Neuronal stem cell (in vitro differentiated cells): Measurements from ENCODE around the gene TUBGCP3.

Experiments
- DNase-seq: peaks from one replicate; pipeline ENCODE4 v3.0.0-alpha.2; 2013; ENCODE audit warnings: low spot score
- H2AFZ ChIP-seq: one replicate; pipeline ENCODE4 v1.6.1; 2013; ENCODE audit warnings: mild to moderate bottlenecking, low read length, inconsistent platforms
- H2AK5ac ChIP-seq: 2 replicates; pipeline ENCODE4 v1.6.1; 2013; ENCODE audit warnings: low read depth, mild to moderate bottlenecking, inconsistent platforms, low read length, moderate library complexity, mixed read lengths
- H2BK120ac ChIP-seq: 2 replicates; pipeline ENCODE4 v1.6.1; 2013; ENCODE audit warnings: low read depth, mild to moderate bottlenecking, inconsistent platforms, low read length, moderate library complexity, mixed read lengths
- H2BK12ac ChIP-seq: one replicate; pipeline ENCODE4 v1.6.1; 2013; ENCODE audit warnings: low read length, inconsistent platforms
- H2BK15ac ChIP-seq: 2 replicates; pipeline ENCODE4 v1.6.1; 2013; ENCODE audit warnings: mild to moderate bottlenecking, low read length, inconsistent platforms, mixed read lengths
- H2BK5ac ChIP-seq: one replicate; pipeline ENCODE4 v1.6.1; 2013; ENCODE audit warnings: inconsistent platforms, mild to moderate bottlenecking, low read length, moderate library complexity
- H3K14ac ChIP-seq: one replicate; pipeline ENCODE4 v1.6.1; 2013; ENCODE audit warnings: low read length, inconsistent platforms
- H3K18ac ChIP-seq: 2 replicates; pipeline ENCODE4 v1.6.1; 2013; ENCODE audit warnings: low read length, inconsistent platforms
- H3K23ac ChIP-seq: 2 replicates; pipeline ENCODE4 v1.6.1; 2013; ENCODE audit warnings: low read depth, mild to moderate bottlenecking, mixed read lengths, low read length, inconsistent platforms; ENCODE audit not compliant: poor library complexity
- H3K27ac ChIP-seq: replicated peaks from 3 replicates; pipeline ENCODE4 v1.5.1; 2013; ENCODE audit warnings: low read length, inconsistent platforms
- H3K27me3 ChIP-seq, 3 experiments: 2 replicates each; pipeline ENCODE4 v1.6.1; 2013; ENCODE audit warnings: low read length in 3 of 3, mild to moderate bottlenecking in 2 of 3, inconsistent platforms in 1 of 3, low read depth in 1 of 3, mixed read lengths in 1 of 3, moderate library complexity in 1 of 3; ENCODE audit not compliant: control insufficient read depth in 3 of 3, insufficient read depth in 3 of 3
- H3K36me3 ChIP-seq, 2 donors: replicated peaks in 1 of 2; 2 replicates each; pipeline ENCODE4 v1.6.1; 2013; ENCODE audit warnings: low read length in 2 of 2; ENCODE audit not compliant: control insufficient read depth in 2 of 2, insufficient read depth in 2 of 2
- H3K4ac ChIP-seq: 2 replicates; pipeline ENCODE4 v1.6.1; 2013; ENCODE audit warnings: inconsistent platforms, mild to moderate bottlenecking, low read length, moderate library complexity
- H3K4me1 ChIP-seq, 2 donors: 1 replicate in 1 of 2; 2 replicates in 1 of 2; pipeline ENCODE4 v1.6.1; 2013; ENCODE audit warnings: low read length in 2 of 2, low read depth in 1 of 2; ENCODE audit not compliant: control insufficient read depth in 2 of 2, insufficient read depth in 1 of 2
- H3K4me2 ChIP-seq: one replicate; pipeline ENCODE4 v1.6.1; 2013; ENCODE audit warnings: mild to moderate bottlenecking, low read length, inconsistent platforms; ENCODE audit not compliant: insufficient read depth, poor library complexity, severe bottlenecking
- H3K4me3 ChIP-seq, 2 donors: 2 replicates each; pipeline ENCODE4 v1.5.1; 2013; ENCODE audit warnings: low read length in 2 of 2, mild to moderate bottlenecking in 2 of 2, inconsistent platforms in 1 of 2, moderate library complexity in 1 of 2
- H3K79me1 ChIP-seq: one replicate; pipeline ENCODE4 v1.6.1; 2013; ENCODE audit warnings: low read depth, mild to moderate bottlenecking, inconsistent platforms, low read length, moderate library complexity
- H3K9ac ChIP-seq: one replicate; pipeline ENCODE4 v1.6.1; 2013; ENCODE audit warnings: mild to moderate bottlenecking, low read depth, low read length, inconsistent platforms; ENCODE audit not compliant: poor library complexity
- H3K9me3 ChIP-seq, 2 donors: replicated peaks in 1 of 2; 2 replicates each; pipeline versions ENCODE3 to v1.6.1; 2013; ENCODE audit warnings: low read length in 2 of 2, mild to moderate bottlenecking in 2 of 2, inconsistent platforms in 1 of 2, low read depth in 1 of 2, mixed read lengths in 1 of 2, moderate library complexity in 1 of 2; ENCODE audit not compliant: control insufficient read depth in 2 of 2, insufficient read depth in 1 of 2
- H4K8ac ChIP-seq: one replicate; pipeline ENCODE4 v1.6.1; 2013; ENCODE audit warnings: low read depth, mild to moderate bottlenecking, inconsistent platforms, low read length, moderate library complexity
- H4K91ac ChIP-seq: one replicate; pipeline ENCODE4 v1.6.1; 2013; ENCODE audit warnings: low read length, low read depth, mild to moderate bottlenecking, inconsistent platforms; ENCODE audit not compliant: poor library complexity
- WGBS, 2 donors: extraction: QIAGEN DNeasy Blood & Tissue Kit; methylation state at CpG; one replicate each; pipeline ENCODE4 v1.1.7; 2013; ENCODE audit warnings: missing lambda C conversion rate in 2 of 2, mixed read lengths in 1 of 2; ENCODE audit not compliant: insufficient read length in 2 of 2, insufficient replicate concordance in 1 of 2; ENCODE audit errors: extremely low coverage in 2 of 2; 5-methylcytosine and 5-hydroxymethylcytosine counted together

The TUBGCP3 gene

GRCh38 chr13:112561478-112561877 is 26.5 kb downstream of the TUBGCP3 start:
- no peak overlapping the region for H2BK12ac ChIP-seq
- H3K9ac ChIP-seq = peak overlapping the region; percentile 12
- no peak overlapping the region for H4K8ac ChIP-seq
- no peak overlapping the region for H2BK15ac ChIP-seq
- H2AK5ac ChIP-seq = no peak overlapping the region
- WGBS, 2 donors = no CpG with 5 or more reads among the region's 10 CpGs
- no peak overlapping the region for H3K27ac ChIP-seq
- H3K14ac ChIP-seq = no peak overlapping the region
- H3K4ac ChIP-seq = no peak overlapping the region
- no peak for DNase-seq
- H3K18ac ChIP-seq = no peak overlapping the region
- peaks cover 19 to 93% of the 10 kb centered on the region in 2 donors for H3K36me3 ChIP-seq
- peaks cover 18% of the 10 kb centered on the region for H3K79me1 ChIP-seq
- no peak overlapping the region for H3K4me3 ChIP-seq
- no peak overlapping the region for H4K91ac ChIP-seq
- H3K4me1 ChIP-seq = no peaks in the 10 kb centered on the region
- H3K27me3 ChIP-seq = no peaks in the 10 kb centered on the region
- no peak overlapping the region for H2AFZ ChIP-seq
- H2BK120ac ChIP-seq = no peak overlapping the region
- H3K9me3 ChIP-seq = no peaks in the 10 kb centered on the region
- no peak overlapping the region for H3K23ac ChIP-seq
- no peak overlapping the region for H2BK5ac ChIP-seq
- no peak overlapping the region for H3K4me2 ChIP-seq

GRCh38 chr13:112558696-112559418 is 29.1 kb downstream of the TUBGCP3 start:
- no CpG with 5 or more reads among the region's 10 CpGs for WGBS, 2 donors
- no peak overlapping the region for H4K8ac ChIP-seq
- no peak overlapping the region for H3K27ac ChIP-seq
- no peak overlapping the region for H2BK15ac ChIP-seq
- no peak overlapping the region for H2AK5ac ChIP-seq
- H3K36me3 ChIP-seq = peaks cover 34 to 93% of the 10 kb centered on the region in 2 donors
- no peak overlapping the region for H3K4me3 ChIP-seq
- H2BK12ac ChIP-seq = no peak overlapping the region
- peaks cover 18% of the 10 kb centered on the region for H3K79me1 ChIP-seq
- H3K4me1 ChIP-seq = no peaks in the 10 kb centered on the region
- H4K91ac ChIP-seq = no peak overlapping the region
- H3K23ac ChIP-seq = no peak overlapping the region
- H3K4ac ChIP-seq = no peak overlapping the region
- no peak overlapping the region for H3K14ac ChIP-seq
- H3K4me2 ChIP-seq = no peak overlapping the region
- no peak overlapping the region for H2BK120ac ChIP-seq
- H3K9me3 ChIP-seq = no peaks in the 10 kb centered on the region
- H2AFZ ChIP-seq = no peak overlapping the region
- H3K27me3 ChIP-seq = no peaks in the 10 kb centered on the region
- H2BK5ac ChIP-seq = no peak overlapping the region
- H3K18ac ChIP-seq = no peak overlapping the region
- no peak overlapping the region for H3K9ac ChIP-seq
- no peak for DNase-seq

- 100% methylated on average over 1 of the region's 5 CpGs for WGBS, 2 donors
- H2BK120ac ChIP-seq = no peak overlapping the region
Observed at GRCh38 chr13:112556600-112556999, 31.4 kb downstream of the TUBGCP3 start.

GRCh38 chr13:112554214-112554850 is 33.6 kb downstream of the TUBGCP3 start:
- H3K79me1 ChIP-seq = no peaks in the 10 kb centered on the region

More at GRCh38 chr13:112556600-112556999, 31.4 kb downstream of the TUBGCP3 start:
- no peak overlapping the region for H2AK5ac ChIP-seq
- H3K4me2 ChIP-seq = no peak overlapping the region
- no peak overlapping the region for H3K27ac ChIP-seq
- no peak overlapping the region for H2BK5ac ChIP-seq
- H3K9me3 ChIP-seq = no peaks in the 10 kb centered on the region
- no peak overlapping the region for H3K4me3 ChIP-seq
- no peak overlapping the region for H3K23ac ChIP-seq
- H3K27me3 ChIP-seq = no peaks in the 10 kb centered on the region
- H3K14ac ChIP-seq = no peak overlapping the region
- no peak overlapping the region for H2BK15ac ChIP-seq
- H3K18ac ChIP-seq = no peak overlapping the region
- no peak overlapping the region for H3K4ac ChIP-seq
- no peaks in the 10 kb centered on the region for H3K4me1 ChIP-seq
- DNase-seq = no peak
- no peak overlapping the region for H2BK12ac ChIP-seq
- H4K8ac ChIP-seq = no peak overlapping the region
- peaks cover 8% of the 10 kb centered on the region for H3K79me1 ChIP-seq
- peaks cover 43 to 96% of the 10 kb centered on the region in 2 donors for H3K36me3 ChIP-seq
- H4K91ac ChIP-seq = no peak overlapping the region
- no peak overlapping the region for H3K9ac ChIP-seq
- H2AFZ ChIP-seq = no peak overlapping the region

More at GRCh38 chr13:112554214-112554850, 33.6 kb downstream of the TUBGCP3 start:
- Histone ChIP-seq H2AFZ (no peak overlapping the region), H3K27me3 (no peaks in the 10 kb centered on the region), H2BK15ac (no peak overlapping the region), H3K4me1 (no peaks in the 10 kb centered on the region), H2BK120ac (no peak overlapping the region), H3K36me3 (peaks cover 41 to 96% of the 10 kb centered on the region in 2 donors), H3K18ac (no peak overlapping the region), H3K14ac (no peak overlapping the region), H3K27ac (no peak overlapping the region), H2AK5ac (no peak overlapping the region), H4K91ac (no peak overlapping the region), H3K9me3 (no peaks in the 10 kb centered on the region), H3K4ac (no peak overlapping the region), H2BK5ac (no peak overlapping the region), H4K8ac (no peak overlapping the region), H3K4me2 (no peak overlapping the region), H3K9ac (no peak overlapping the region), H2BK12ac (no peak overlapping the region), H3K4me3 (no peak overlapping the region), H3K23ac (no peak overlapping the region)
- no CpG with 5 or more reads among the region's 7 CpGs for WGBS, 2 donors
- DNase-seq = no peak
